ENCODE measurements around the gene GDAP2.

GRCh38 chr1:117890452-117890851 lies 39.0 kb downstream of the GDAP2 start:
- TF ChIP-seq CTCF (IDR thresholded peaks at IDR 0.05) (no peak), POLR2A (IDR thresholded peaks at IDR 0.05) (no peak)

All from thyroid gland (tissue), 4 donors.